IPS-NIHi11 (cell line): ENCODE data around the gene TBX1.

ENCODE experiments used
- DNase-seq: peaks from one replicate; pipeline ENCODE4 v3.0.0; 2012; ENCODE audit warnings: mixed read lengths, low spot score

Gene TBX1

GRCh38 chr22:19753996-19754700 is 6.4 kb upstream of the TBX1 start:
- DNase-seq, result no peak

- DNase-seq, result no peak
Measured at GRCh38 chr22:19754701-19755144, 5.9 kb upstream of the TBX1 start.

GRCh38 chr22:19755145-19755710 is 5.3 kb upstream of the TBX1 start:
- no peak for DNase-seq

DNA sequence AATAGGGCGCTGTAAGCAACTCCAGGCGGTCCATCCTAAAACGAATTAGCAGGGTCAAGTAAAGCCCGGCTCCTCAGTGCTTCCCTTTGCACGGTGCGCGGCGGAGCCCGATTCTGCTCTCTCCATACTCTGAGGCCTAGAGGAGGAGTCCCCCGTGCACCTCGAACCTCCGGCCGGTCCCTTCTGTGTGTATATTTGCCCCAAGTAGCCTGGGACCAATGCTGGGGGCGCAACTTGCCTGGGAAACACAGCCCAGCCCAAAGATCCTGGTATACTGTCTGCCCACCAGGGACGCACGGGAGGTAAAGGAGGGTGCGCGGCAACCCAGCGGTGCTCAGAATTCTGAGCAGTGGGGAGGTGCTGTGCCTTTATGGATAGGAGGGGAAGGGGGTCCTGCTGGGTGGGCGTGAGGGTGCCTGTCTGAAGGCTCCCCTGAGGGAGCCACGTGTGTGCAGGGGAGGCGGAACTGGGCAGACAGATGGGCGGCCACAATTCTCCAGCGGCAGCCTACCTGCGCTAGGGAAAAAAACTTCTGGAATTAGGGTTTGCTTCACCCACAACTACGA is 4.8 kb upstream of the TBX1 start:
- DNase-seq, result no peak

- peak; percentile 76 for DNase-seq
Measured at GRCh38 chr22:19756288-19757128, 4.1 kb upstream of the TBX1 start.

DNA sequence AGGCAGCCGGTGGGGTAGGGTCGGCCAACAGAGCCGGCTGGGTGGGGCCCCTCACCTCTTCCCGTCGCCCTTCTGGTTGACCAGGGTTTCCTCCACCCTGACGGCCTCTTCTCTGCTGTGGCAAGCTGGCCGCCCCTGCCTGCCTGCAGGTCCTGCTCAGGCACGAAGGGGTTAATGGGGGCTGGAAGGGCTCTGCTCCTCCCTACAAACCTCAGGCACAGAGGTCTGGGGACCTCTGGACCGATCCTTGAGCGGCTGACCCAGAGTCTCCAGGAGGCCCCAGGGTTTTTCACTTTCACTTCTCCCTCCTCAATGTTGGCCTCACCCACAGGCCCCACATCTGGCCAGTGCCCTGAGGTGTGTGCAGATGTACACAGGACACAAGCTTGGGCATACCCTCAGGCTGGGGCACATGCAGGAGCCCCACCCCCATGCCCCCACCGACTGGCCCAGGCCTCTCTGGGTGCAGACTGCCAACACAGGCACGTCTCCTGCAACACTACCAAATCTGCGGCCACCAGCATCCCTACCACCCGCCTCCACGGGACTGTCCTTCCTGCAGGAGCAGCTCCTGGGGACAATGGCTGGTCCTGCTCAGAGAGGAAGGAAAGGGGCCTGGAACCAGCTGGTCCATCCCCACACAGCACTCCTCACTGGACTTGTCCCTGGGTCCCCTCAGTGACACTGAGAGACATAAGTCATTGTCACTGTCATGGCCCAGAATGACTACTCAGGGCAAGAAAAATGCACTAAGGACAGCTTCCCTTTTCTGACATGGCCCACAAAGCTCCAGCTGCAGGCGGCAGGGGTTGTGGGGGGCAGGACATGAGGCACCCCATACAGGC is 3.2 kb upstream of the TBX1 start:
- no peak for DNase-seq

GRCh38 chr22:19757985-19758895 is 2.3 kb upstream of the TBX1 start:
- no peak for DNase-seq

DNA sequence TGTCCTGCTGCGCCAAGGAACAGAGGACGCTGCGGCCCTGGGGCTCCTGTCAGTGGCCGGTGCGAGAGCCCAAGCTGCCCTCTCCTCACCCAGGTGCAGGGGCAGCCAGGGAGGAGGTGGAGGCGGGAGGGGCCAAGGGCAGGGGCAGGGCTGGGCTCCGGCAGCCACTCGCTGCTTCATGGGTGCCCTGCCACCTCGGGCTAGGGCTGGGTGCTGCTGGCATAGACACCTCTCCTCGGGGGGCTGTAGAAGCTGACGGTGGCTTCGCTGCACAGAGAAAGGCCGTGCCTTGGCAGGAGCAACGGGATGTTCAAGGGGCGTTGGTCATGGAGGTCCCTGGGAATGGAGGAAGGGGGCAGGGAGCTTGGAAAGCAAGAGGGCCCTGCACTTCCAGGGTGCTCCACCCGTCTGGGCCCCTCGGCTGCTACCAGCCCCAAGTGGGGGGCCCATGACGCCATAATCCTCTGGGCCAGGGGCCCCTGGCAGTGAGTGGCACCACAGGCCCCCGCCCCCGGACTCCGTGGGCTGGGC is 1.6 kb upstream of the TBX1 start:
- DNase-seq, result no peak

DNA sequence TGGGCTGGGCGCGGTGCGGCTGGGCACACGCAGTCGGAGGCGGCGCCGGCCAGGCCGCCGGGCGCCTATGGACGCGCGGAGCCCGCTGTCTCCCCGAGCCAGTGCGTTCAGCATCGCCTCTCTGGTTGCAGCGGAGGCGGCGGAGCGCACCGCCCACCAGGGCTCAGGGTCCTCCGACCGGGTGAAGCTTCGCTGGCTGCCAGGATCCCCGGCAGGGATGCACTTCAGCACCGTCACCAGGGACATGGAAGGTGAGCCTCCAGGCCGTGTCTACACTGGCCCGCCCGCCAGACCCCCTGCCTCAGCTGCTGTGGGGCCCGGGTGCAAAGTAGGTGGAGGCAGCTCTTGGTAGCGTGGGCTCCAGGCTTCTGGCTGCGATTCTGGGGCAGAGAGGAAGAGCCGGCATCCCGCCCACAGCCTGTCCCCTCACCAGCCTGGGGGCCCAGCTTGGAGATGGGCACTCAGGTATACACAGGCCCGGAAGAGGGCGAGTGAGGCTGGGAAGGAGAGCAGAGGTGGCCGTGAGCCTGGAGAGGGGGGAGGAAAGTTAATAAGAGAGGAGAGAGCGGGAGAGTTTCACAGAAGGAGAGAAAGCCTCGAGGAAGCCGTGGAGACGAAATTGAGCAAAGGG is 1.0 kb upstream of the TBX1 start:
- DNase-seq, result no peak

- no peak for DNase-seq
Measured at GRCh38 chr22:19760951-19761724, 560 bp downstream of the TBX1 start.

GRCh38 chr22:19761725-19762567 is 1.4 kb downstream of the TBX1 start:
- no peak for DNase-seq

GRCh38 chr22:19762568-19763457 is 2.2 kb downstream of the TBX1 start:
- DNase-seq, result no peak

GRCh38 chr22:19763458-19764298 is 3.1 kb downstream of the TBX1 start:
- no peak for DNase-seq

GRCh38 chr22:19764299-19764593 is 3.7 kb downstream of the TBX1 start:
- no peak for DNase-seq

DNA sequence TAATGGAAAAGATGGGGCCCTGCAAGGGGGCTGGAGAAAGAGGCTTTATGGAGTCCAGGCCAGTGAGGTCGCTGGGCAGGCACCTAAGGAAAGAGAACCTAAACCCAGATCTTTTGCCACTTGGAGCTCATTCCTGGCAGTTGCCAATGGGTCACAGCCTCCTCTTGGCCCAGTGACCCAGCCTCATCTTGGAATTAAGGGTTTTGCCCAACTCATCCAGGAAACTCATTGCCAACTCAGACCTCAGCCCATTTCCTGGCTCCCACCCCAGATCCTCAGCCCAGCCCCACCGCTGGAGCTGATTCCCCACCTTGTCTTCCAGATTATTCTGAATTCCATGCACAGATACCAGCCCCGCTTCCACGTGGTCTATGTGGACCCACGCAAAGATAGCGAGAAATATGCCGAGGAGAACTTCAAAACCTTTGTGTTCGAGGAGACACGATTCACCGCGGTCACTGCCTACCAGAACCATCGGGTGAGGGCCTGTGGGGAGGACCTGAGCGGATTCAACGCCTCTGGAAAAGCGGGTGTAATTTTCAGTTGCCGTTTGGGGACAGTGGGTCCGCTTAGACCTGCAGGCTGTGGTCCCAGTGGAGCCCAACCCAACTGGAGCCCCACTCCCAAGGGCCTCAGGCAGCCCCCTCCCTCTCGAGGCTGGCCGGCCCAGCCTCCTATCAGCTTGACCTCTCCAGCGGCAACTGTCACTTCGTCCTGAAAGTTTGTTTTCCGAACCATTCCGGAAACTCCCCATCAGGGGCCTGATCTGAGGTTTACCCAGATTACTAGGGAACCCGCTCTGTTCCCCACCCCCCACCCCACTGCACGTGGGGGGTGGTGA is 4.3 kb downstream of the TBX1 start:
- no peak for DNase-seq
